Tibial nerve (tissue), 4 donors: ENCODE measurements around the gene SNRNP48. TPM values are rescaled to one million over a fixed set of nuclear protein-coding genes. Genes with fewer than 3 reads are reported as not detected.

Experiments used
- DNase-seq, 2 donors: peaks; one replicate each; pipeline ENCODE4 v3.0.0-alpha.2; 2019; ENCODE audit warnings: low spot score in 2 of 2
- H3K27ac ChIP-seq, 4 donors: fragments of 200-600 bp; sonication (generic) in 3 of 4; one replicate each; pipeline ENCODE4 v1.5.1; 2017 to 2019; ENCODE audit warnings: mild to moderate bottlenecking in 1 of 4
- H3K27me3 ChIP-seq, 2 donors: fragments of 200-600 bp; sonication (generic) in 1 of 2; one replicate each; pipeline versions ENCODE4 v1.5.1 to v1.6.0; 2017 to 2019
- H3K36me3 ChIP-seq, 3 donors: fragments of 200-600 bp; sonication (generic); one replicate each; pipeline ENCODE4 v1.5.1; 2018 to 2019
- H3K4me1 ChIP-seq, 4 donors: fragments of 200-600 bp; sonication (generic) in 3 of 4; one replicate each; pipeline ENCODE4 v1.5.1; 2017 to 2019
- H3K4me3 ChIP-seq, 4 donors: fragments of 200-600 bp; sonication (generic) in 3 of 4; one replicate each; pipeline ENCODE4 v1.5.1; 2017 to 2019; ENCODE audit warnings: mild to moderate bottlenecking in 1 of 4, moderate library complexity in 1 of 4
- H3K9me3 ChIP-seq, 4 donors: fragments of 200-600 bp; sonication (generic) in 3 of 4; one replicate each; pipeline ENCODE4 v1.5.1; 2017 to 2019
- CTCF ChIP-seq, 5 experiments: fragments of 200-600 bp in 3 of 5; fragments of 450-650 bp in 2 of 5; sonication (generic) in 3 of 5; IDR thresholded peaks; one replicate each; pipeline ENCODE4 v1.5.1; 2016 to 2019; ENCODE audit warnings: antibody characterized with exemption in 5 of 5, mild to moderate bottlenecking in 3 of 5, moderate library complexity in 2 of 5
- EP300 ChIP-seq, 2 donors: sonication (generic); formaldehyde crosslinking; IDR thresholded peaks; one replicate each; pipeline ENCODE4 v1.6.1; 2017; ENCODE audit warnings: antibody characterized with exemption in 2 of 2, mild to moderate bottlenecking in 1 of 2
- POLR2A ChIP-seq, 2 donors: fragments of 450-650 bp; IDR thresholded peaks; one replicate each; pipeline ENCODE4 v1.6.1; 2017; ENCODE audit warnings: antibody characterized with exemption in 2 of 2, mild to moderate bottlenecking in 2 of 2, moderate library complexity in 2 of 2
- WGBS, 2 donors: methylation state at CpG; one replicate each; pipeline ENCODE4 v1.1.5; 2018; 5-methylcytosine and 5-hydroxymethylcytosine counted together
- total RNA-seq, 4 donors: library from RNA; depleted of rRNA; stranded (reverse); fragments of >200 nt; gene quantifications; one replicate each; pipeline ENCODE4 v1.1.0, GENCODE V29; 2016

Gene SNRNP48
- total RNA-seq, 4 donors from 2014 or later = 7.8 to 15.7 (median 11.8) TPM

GRCh38 chr6:7578516-7578915 is 11.5 kb upstream of the SNRNP48 start:
- Histone ChIP-seq H3K9me3 (no peaks in the 10 kb centered on the region), H3K36me3 (no peaks in the 10 kb centered on the region), H3K27me3 (peaks cover 0 to 6% of the 10 kb centered on the region in 2 donors), H3K4me3 (no peak overlapping the region), H3K4me1 (no peaks in the 10 kb centered on the region), H3K27ac (no peak overlapping the region)
- WGBS, 2 donors = 0 to 51% methylated on average over 2 of the region's 2 CpGs
- TF ChIP-seq CTCF (IDR thresholded peaks at IDR 0.05) (no peak), EP300 (IDR thresholded peaks at IDR 0.05) (no peak), POLR2A (IDR thresholded peaks at IDR 0.05) (no peak)
- DNase-seq = no peak

- no peak overlapping the region for H3K27ac ChIP-seq
- H3K4me1 ChIP-seq = no peaks in the 10 kb centered on the region
- DNase-seq = no peak
- peaks cover 0 to 6% of the 10 kb centered on the region in 2 donors for H3K27me3 ChIP-seq
- H3K36me3 ChIP-seq = no peaks in the 10 kb centered on the region
- H3K4me3 ChIP-seq = no peak overlapping the region
- WGBS, 2 donors = 94 to 95% methylated on average over 2 of the region's 2 CpGs
- no peak for TF ChIP-seq POLR2A (IDR thresholded peaks at IDR 0.05)
- TF ChIP-seq EP300 (IDR thresholded peaks at IDR 0.05) = no peak
- no peak for TF ChIP-seq CTCF (IDR thresholded peaks at IDR 0.05)
- H3K9me3 ChIP-seq = no peaks in the 10 kb centered on the region
Measured at GRCh38 chr6:7578931-7579330, 11.1 kb upstream of the SNRNP48 start.

GRCh38 chr6:7579851-7580250 is 10.1 kb upstream of the SNRNP48 start:
- H3K27ac ChIP-seq = no peak overlapping the region
- no peaks in the 10 kb centered on the region for H3K9me3 ChIP-seq
- no peak overlapping the region for H3K4me3 ChIP-seq
- 95 to 96% methylated on average over 9 of the region's 9 CpGs for WGBS, 2 donors
- peaks cover 0 to 6% of the 10 kb centered on the region in 2 donors for H3K27me3 ChIP-seq
- TF ChIP-seq POLR2A (IDR thresholded peaks at IDR 0.05) (no peak), EP300 (IDR thresholded peaks at IDR 0.05) (no peak), CTCF (IDR thresholded peaks at IDR 0.05) (no peak)
- no peaks in the 10 kb centered on the region for H3K36me3 ChIP-seq
- no peak for DNase-seq
- H3K4me1 ChIP-seq = no peaks in the 10 kb centered on the region

- peaks cover 0 to 6% of the 10 kb centered on the region in 2 donors for H3K27me3 ChIP-seq
- no peak overlapping the region for H3K27ac ChIP-seq
- H3K4me1 ChIP-seq = no peaks in the 10 kb centered on the region
- TF ChIP-seq POLR2A (IDR thresholded peaks at IDR 0.05) (no peak), CTCF (IDR thresholded peaks at IDR 0.05) (no peak), EP300 (IDR thresholded peaks at IDR 0.05) (no peak)
- 63 to 77% methylated on average over 13 of the region's 13 CpGs for WGBS, 2 donors
- no peak overlapping the region for H3K4me3 ChIP-seq
- no peaks in the 10 kb centered on the region for H3K9me3 ChIP-seq
- H3K36me3 ChIP-seq = no peaks in the 10 kb centered on the region
- no peak for DNase-seq
Measured at GRCh38 chr6:7580537-7580926, 9.5 kb upstream of the SNRNP48 start.

GRCh38 chr6:7580927-7581618 is 8.9 kb upstream of the SNRNP48 start:
- no peak overlapping the region for H3K4me3 ChIP-seq
- no peaks in the 10 kb centered on the region for H3K9me3 ChIP-seq
- no peak overlapping the region for H3K27ac ChIP-seq
- 79 to 81% methylated on average over 14 of the region's 14 CpGs for WGBS, 2 donors
- no peak for DNase-seq
- no peaks in the 10 kb centered on the region for H3K4me1 ChIP-seq
- no peaks in the 10 kb centered on the region for H3K36me3 ChIP-seq
- TF ChIP-seq CTCF (IDR thresholded peaks at IDR 0.05) (no peak), POLR2A (IDR thresholded peaks at IDR 0.05) (no peak), EP300 (IDR thresholded peaks at IDR 0.05) (no peak)
- peaks cover 0 to 6% of the 10 kb centered on the region in 2 donors for H3K27me3 ChIP-seq
